Right ventricle myocardium inferior (tissue), 1 donor: ENCODE results near the gene GPR158. TPM values are rescaled to one million over a fixed set of nuclear protein-coding genes. Genes with fewer than 3 reads are reported as not detected.
"Not testable (repeated sequence)": the region's sequence is repeated elsewhere in the genome, so short reads cannot be mapped to it uniquely, and the experiment has no call there.

ENCODE experiments used
- ATAC-seq: fragments of 200-7000 bp; cut with Tn5 transposase; one replicate; pipeline ENCODE4 v1.9.1; 2020; ENCODE audit warnings: mild to moderate bottlenecking, moderate library complexity
- DNase-seq: peaks from one replicate; pipeline ENCODE4 v3.0.0; 2021; ENCODE audit errors: missing footprints
- intact Hi-C: fragments of 100-400 bp; cut with DNase I; formaldehyde crosslinking; loops from one replicate; pipeline ENCODE4 v1.11.0; 2022
- total RNA-seq: library from RNA; stranded (reverse); fragmentation: NEBNext Ultra II Directional; extraction: Animal tissue kit (Norgen Biotek cat#: 25700); gene quantifications from one replicate; pipeline ENCODE4 v1.2.1, GENCODE V29; 2021
- donor health status: DM: no; HTN: yes; CAD: no; lungs with severe emphysema.

Gene GPR158
- total RNA-seq, 1 donor from 2014 or later, result not detected

- intact Hi-C loops, result no loop called here
- no peak for ATAC-seq
- DNase-seq, result no peak
Measured at GRCh38 chr10:25280573-25280972, 105.8 kb downstream of the GPR158 start.

GRCh38 chr10:25285809-25286208 is 111.0 kb downstream of the GPR158 start:
- intact Hi-C loops, result no loop called here
- DNase-seq (no peak), ATAC-seq (no peak)

GRCh38 chr10:25288181-25288580 is 113.4 kb downstream of the GPR158 start:
- ATAC-seq (no peak), DNase-seq (no peak)
- intact Hi-C loops, result no loop called here

GRCh38 chr10:25294032-25294926 is 119.5 kb downstream of the GPR158 start:
- DNase-seq (no peak), ATAC-seq (no peak)
- intact Hi-C loops, result no loop called here

DNA sequence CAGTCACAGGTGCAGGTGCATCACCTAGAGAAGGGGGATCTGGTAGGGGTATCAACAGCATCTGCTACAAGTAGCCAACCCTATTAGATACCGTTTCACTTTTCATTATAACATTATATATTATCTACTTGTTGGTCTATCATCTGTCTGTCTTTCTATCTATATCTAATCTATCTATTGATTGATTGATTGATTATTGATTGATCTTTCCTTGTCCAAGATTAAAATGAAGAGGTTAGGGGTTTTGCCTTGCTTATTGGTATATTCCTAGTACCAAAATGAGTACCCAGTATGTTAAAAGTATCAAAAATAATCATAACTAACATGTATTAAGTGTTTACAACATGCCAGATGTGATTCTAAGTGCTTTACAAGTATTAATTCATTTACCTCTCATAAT is 121.5 kb downstream of the GPR158 start:
- intact Hi-C loops, result no loop called here
- DNase-seq (no peak), ATAC-seq (no peak)

DNA sequence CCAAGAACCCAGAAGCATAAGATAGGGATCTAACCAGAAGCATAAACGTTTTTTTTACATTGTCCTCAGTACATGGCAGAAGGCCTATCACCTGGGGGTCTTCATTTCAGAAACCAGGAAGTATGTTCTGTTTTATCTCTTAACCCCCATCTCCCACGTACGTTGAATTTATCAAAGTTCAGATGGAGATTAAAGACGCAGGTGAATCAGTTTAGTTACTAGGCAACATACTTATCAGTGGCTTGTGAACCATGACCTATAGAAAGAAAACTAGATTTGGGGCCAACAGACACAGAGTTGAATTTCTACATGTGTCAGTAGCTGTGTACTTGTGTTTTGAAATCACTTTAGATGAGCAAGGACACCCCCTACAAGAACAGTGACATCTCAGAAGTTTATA is 122.7 kb downstream of the GPR158 start:
- intact Hi-C loops, result no loop called here
- DNase-seq, result no peak
- no peak for ATAC-seq

DNA sequence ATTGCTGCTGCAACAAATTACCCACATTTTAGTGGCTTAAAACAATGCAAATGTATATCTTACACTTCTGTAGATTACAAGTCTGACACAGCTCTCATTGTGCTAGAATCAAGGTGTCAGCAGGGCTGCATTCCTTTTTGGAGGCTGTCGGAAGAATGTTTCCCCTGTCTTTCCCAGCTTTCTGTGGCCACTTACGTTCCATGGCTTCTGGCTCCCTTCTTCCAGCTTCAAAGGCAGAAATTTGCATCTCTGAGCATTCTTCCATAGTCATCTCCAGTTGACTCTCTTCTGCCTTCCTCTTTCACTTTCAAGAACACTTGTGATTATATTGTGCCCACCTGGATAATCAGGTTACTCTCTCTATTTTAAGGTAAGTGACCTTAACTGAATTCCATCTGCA is 125.3 kb downstream of the GPR158 start:
- DNase-seq (no peak), ATAC-seq (no peak)
- intact Hi-C loops, result no loop called here

DNA sequence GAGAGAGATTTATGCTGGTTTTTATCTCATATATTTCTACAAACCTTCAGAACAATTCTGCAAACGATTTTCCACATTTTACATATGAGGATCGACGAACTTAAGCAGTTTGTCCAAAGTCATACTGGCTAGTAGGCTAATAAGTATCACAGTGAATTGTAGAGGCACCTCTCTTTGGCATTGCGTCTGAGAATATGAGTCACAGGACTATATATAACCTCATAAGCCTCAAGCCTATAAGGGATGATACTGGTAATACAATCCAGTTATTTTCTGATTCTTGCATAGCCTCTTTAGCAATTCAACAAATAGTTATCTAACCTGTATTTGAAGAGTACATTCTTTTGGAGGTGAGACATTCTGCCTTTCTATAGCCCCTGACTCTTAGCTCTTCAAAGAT is 129.8 kb downstream of the GPR158 start:
- no peak for DNase-seq
- no peak for ATAC-seq
- intact Hi-C loops, result no loop called here

DNA sequence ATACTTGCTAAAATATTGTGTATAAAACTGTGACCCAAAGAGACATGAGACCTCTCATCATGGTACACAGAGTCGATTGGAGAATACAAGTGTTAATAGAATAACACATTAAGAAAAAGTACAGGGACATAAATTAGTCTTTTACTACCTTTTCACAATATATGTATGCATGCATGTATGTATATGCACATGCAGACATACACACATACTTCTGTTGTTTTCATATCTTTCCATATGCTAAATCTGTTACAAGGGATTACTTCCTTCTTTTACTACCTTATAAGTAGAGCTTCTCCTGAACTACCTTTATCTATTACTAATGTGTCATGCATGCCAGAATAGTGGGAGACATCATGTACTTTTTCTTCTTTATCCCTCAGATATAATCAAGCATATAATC is 131.6 kb downstream of the GPR158 start:
- intact Hi-C loops, result no loop called here
- DNase-seq (no peak), ATAC-seq (no peak)

GRCh38 chr10:25308278-25308677 is 133.5 kb downstream of the GPR158 start:
- ATAC-seq (no peak), DNase-seq (no peak)
- intact Hi-C loops, result no loop called here

GRCh38 chr10:25317596-25318211 is 142.9 kb downstream of the GPR158 start:
- DNase-seq, intact Hi-C loops, ATAC-seq: not testable (repeated sequence)

DNA sequence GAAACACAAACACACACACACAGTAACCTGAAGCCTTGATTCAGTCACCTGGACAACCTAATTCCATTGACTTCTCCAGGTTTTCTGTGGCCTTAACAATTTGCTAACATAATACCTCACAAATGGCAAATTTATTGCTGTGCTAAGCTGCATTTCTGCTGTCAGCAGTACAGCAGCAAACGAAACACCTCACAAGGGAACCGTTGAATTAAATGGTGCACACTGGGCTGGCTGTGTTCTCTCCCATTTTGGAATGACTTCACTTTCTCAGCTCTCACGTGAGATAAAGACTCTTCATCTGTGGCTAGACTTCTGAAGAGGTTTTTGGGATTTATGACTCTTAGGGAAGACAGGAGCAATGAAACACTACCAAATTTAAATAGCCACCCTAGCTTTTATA is 152.5 kb downstream of the GPR158 start:
- intact Hi-C loops, result no loop called here
- no peak for ATAC-seq
- no peak for DNase-seq

GRCh38 chr10:25328361-25328760 is 153.6 kb downstream of the GPR158 start:
- no peak for DNase-seq
- intact Hi-C loops, result no loop called here
- no peak for ATAC-seq

DNA sequence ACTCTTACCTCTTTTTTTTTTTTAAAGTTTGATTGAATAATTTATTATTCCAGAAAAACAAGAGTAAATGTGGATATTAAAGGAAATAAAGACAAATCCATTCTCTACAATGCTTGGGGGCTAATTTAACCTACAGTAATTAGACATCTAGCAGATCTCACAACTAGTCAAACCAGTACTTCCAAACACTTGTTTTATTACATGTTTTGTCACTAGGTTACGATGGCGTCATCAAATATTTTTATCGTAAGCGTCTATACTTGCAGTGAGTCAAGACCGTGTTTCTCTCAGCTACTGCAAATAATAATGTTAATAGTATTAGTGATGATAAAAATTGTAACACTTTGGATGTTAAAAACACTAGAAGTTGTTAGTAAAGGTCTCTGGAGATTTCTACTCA is 154.8 kb downstream of the GPR158 start:
- DNase-seq, intact Hi-C loops, ATAC-seq: not testable (repeated sequence)

DNA sequence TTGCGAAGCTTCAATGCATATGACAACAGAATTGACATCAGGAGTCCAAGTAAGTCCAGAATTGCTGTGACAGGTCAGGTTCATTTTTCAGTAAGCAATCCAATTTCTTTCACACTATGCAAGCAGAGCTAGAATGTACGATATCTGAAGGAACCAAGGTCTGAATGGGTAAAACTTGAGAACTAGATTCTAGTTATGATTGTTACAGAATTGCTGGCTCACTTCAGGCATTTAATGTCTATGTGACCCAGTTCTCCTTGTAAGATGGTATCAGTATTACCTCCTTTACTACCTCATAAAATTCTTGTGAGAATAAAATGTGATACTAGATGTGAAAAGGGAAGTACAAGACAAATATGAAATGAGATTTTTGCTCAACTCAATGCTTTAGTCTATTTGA is 159.6 kb downstream of the GPR158 start:
- intact Hi-C loops, result no loop called here
- ATAC-seq (no peak), DNase-seq (no peak)

- no peak for ATAC-seq
- intact Hi-C loops, result no loop called here
Measured at GRCh38 chr10:25336330-25336729, 161.5 kb downstream of the GPR158 start.

DNA sequence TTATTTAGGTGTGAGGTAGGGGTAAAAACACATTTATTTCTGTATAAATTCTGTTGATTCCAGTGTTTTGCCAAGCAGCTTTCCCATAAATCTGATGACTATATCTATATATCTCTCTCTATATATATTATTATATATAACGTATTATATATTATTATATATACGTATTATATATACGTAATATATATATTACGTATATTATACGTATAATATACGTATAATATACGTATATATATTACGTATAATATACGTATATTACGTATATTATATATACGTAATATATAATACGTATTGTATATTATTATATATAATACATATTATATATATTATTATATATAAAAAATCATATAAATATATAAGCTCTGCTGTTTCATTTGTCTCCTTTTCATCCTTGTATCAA is 163.5 kb downstream of the GPR158 start:
- DNase-seq (no peak), ATAC-seq (no peak)
- intact Hi-C loops, result no loop called here

More at GRCh38 chr10:25336330-25336729, 161.5 kb downstream of the GPR158 start:
- no peak for DNase-seq

- ATAC-seq (no peak), DNase-seq (no peak)
- intact Hi-C loops, result no loop called here
Measured at GRCh38 chr10:25339966-25340365, 165.2 kb downstream of the GPR158 start.

DNA sequence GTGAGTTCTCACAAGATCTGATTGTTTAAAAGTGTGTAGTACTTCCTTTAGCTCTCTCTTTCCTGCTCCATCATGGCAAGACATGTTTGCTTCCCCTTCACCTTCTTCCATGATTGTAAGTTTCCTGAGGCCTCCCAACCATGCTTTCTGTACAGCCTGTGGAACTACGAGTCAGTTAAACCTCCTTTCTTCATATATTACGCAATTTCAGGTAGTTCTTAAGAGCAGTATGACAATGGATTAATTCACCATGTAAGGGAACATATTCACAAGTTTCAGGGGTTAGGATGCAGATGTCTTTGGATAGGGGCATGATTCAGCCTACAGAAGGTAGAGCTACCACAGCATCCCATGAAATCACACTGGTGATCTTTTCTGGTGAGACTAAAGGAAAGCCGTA is 174.7 kb downstream of the GPR158 start:
- ATAC-seq (no peak), DNase-seq (no peak)
- intact Hi-C loops, result no loop called here

- DNase-seq (no peak), ATAC-seq (no peak)
- intact Hi-C loops, result no loop called here
Measured at GRCh38 chr10:25356609-25357008, 181.8 kb downstream of the GPR158 start.
